Stimulated activated CD8-positive, alpha-beta memory T cell treated with anti-CD3 and anti-CD28 coated beads, Interleukin-4, amount 100 ng/mL, for 24 hours (primary cell): ENCODE data around the gene TOB1.
"Not testable (repeated sequence)": the region's sequence is repeated elsewhere in the genome, so short reads cannot be mapped to it uniquely, and the experiment has no call there.

Source experiments
- DNase-seq: peaks from one replicate; pipeline ENCODE4 v3.0.0-alpha.2; 2020; ENCODE audit warnings: low read depth

The TOB1 gene

GRCh38 chr17:50868140-50868438, 1.9 kb upstream of the TOB1 start:
- DNase-seq = no peak

- DNase-seq = peak; percentile 68
Measured at GRCh38 chr17:50867363-50868139, 1.4 kb upstream of the TOB1 start.

GRCh38 chr17:50866950-50867362, 802 bp upstream of the TOB1 start:
- peak; percentile 30 for DNase-seq

- no peak for DNase-seq
Measured at GRCh38 chr17:50865868-50866260, 290 bp downstream of the TOB1 start.

GRCh38 chr17:50865060-50865867, 890 bp downstream of the TOB1 start:
- DNase-seq = peak; percentile 19

GRCh38 chr17:50864747-50865059, 1.5 kb downstream of the TOB1 start:
- no peak for DNase-seq

GRCh38 chr17:50863931-50864330, 2.2 kb downstream of the TOB1 start:
- no peak for DNase-seq

GRCh38 chr17:50863221-50863843, 2.8 kb downstream of the TOB1 start:
- peak; percentile 14 for DNase-seq

GRCh38 chr17:50861822-50862528, 4.2 kb downstream of the TOB1 start:
- DNase-seq = no peak

- DNase-seq = no peak
Measured at GRCh38 chr17:50861334-50861676, 4.8 kb downstream of the TOB1 start.

- not testable (repeated sequence) for DNase-seq
Measured at GRCh38 chr17:50859727-50860126, 6.4 kb downstream of the TOB1 start.

GRCh38 chr17:50858486-50859225, 7.5 kb downstream of the TOB1 start:
- DNase-seq = no peak

- no peak for DNase-seq
Measured at GRCh38 chr17:50856431-50856830, 9.7 kb downstream of the TOB1 start.

- no peak for DNase-seq
Measured at GRCh38 chr17:50855708-50856330, 10.3 kb downstream of the TOB1 start.

- no peak for DNase-seq
Measured at GRCh38 chr17:50853781-50854180, 12.4 kb downstream of the TOB1 start.

GRCh38 chr17:50853015-50853615, 13.0 kb downstream of the TOB1 start:
- no peak for DNase-seq

GRCh38 chr17:50850640-50851039, 15.5 kb downstream of the TOB1 start:
- no peak for DNase-seq

- DNase-seq = no peak
Measured at GRCh38 chr17:50848711-50849110, 17.4 kb downstream of the TOB1 start.

GRCh38 chr17:50848039-50848438, 18.1 kb downstream of the TOB1 start:
- DNase-seq = no peak

GRCh38 chr17:50847566-50847965, 18.6 kb downstream of the TOB1 start:
- DNase-seq = no peak
